HepG2 (cell line): ENCODE data around the gene PRDM8.

ENCODE experiments used
- FOXK2 ChIP-seq: fragments of 450-650 bp; IDR thresholded peaks from 2 replicates; pipeline ENCODE4 v1.6.1; 2016
- HNRNPL ChIP-seq: fragments of 200-400 bp; formaldehyde crosslinking; IDR thresholded peaks from 2 replicates; pipeline ENCODE4 v1.6.1; 2017; ENCODE audit warnings: mild to moderate bottlenecking, low read depth, low read length
- KDM1A ChIP-seq: IDR thresholded peaks from 2 replicates; pipeline ENCODE4 v1.6.1; 2016; ENCODE audit warnings: missing compliant biosample characterization
- MYC ChIP-seq: sonication (generic); formaldehyde crosslinking; IDR thresholded peaks from 2 replicates; pipeline ENCODE4 v1.9.0; 2021; ENCODE audit warnings: missing genetic modification reagents, borderline replicate concordance
- PHF20 ChIP-seq: sonication (generic); formaldehyde crosslinking; IDR thresholded peaks from 2 replicates; pipeline ENCODE4 v1.5.0; 2020; ENCODE audit warnings: mild to moderate bottlenecking, missing genetic modification reagents
- THYN1 ChIP-seq: sonication (generic); formaldehyde crosslinking; IDR thresholded peaks from 2 replicates; pipeline ENCODE4 v1.8.1; 2023; ENCODE audit warnings: low read depth, mild to moderate bottlenecking, moderate library complexity, missing genetic modification reagents, borderline replicate concordance
- TF ChIP-seq, protein P1 (sequence below): sonication (generic); formaldehyde crosslinking; IDR thresholded peaks from 2 replicates; pipeline ENCODE4 v1.9.0; 2022; ENCODE audit warnings: missing genetic modification reagents, mild to moderate bottlenecking, borderline replicate concordance
- TF ChIP-seq, protein P2 (sequence below): sonication (generic); formaldehyde crosslinking; IDR thresholded peaks from 2 replicates; pipeline ENCODE4 v1.5.0; 2020; ENCODE audit warnings: mild to moderate bottlenecking, missing genetic modification reagents, moderate library complexity
- TF ChIP-seq, protein P3 (sequence below): sonication (generic); formaldehyde crosslinking; IDR thresholded peaks from 2 replicates; pipeline ENCODE4 v1.5.0; 2020; ENCODE audit warnings: mild to moderate bottlenecking, missing genetic modification reagents, borderline replicate concordance
- TF ChIP-seq, protein P4 (sequence below), 2 experiments: IDR thresholded peaks; 2 replicates each; pipeline ENCODE4 v1.6.1; 2011 to 2012; ENCODE audit warnings: low read length in 2 of 2, borderline replicate concordance in 1 of 2, low read depth in 1 of 2, mild to moderate bottlenecking in 1 of 2, moderate library complexity in 1 of 2
- TF ChIP-seq, protein P5 (sequence below): IDR thresholded peaks from 2 replicates; pipeline ENCODE4 v1.6.1; 2012; ENCODE audit warnings: inconsistent platforms
- TF ChIP-seq, protein P6 (sequence below): sonication (generic); formaldehyde crosslinking; IDR thresholded peaks from 2 replicates; pipeline ENCODE4 v1.4.0; 2020; ENCODE audit warnings: low read depth, mild to moderate bottlenecking, missing genetic modification reagents
- TF ChIP-seq, protein P7 (sequence below): sonication (generic); formaldehyde crosslinking; IDR thresholded peaks from 2 replicates; pipeline ENCODE4 v1.4.0; 2020; ENCODE audit warnings: missing genetic modification reagents, borderline replicate concordance
- TF ChIP-seq, protein P8 (sequence below): sonication (generic); formaldehyde crosslinking; IDR thresholded peaks from 2 replicates; pipeline ENCODE4 v1.5.0; 2020; ENCODE audit warnings: missing genetic modification reagents

DNA sequence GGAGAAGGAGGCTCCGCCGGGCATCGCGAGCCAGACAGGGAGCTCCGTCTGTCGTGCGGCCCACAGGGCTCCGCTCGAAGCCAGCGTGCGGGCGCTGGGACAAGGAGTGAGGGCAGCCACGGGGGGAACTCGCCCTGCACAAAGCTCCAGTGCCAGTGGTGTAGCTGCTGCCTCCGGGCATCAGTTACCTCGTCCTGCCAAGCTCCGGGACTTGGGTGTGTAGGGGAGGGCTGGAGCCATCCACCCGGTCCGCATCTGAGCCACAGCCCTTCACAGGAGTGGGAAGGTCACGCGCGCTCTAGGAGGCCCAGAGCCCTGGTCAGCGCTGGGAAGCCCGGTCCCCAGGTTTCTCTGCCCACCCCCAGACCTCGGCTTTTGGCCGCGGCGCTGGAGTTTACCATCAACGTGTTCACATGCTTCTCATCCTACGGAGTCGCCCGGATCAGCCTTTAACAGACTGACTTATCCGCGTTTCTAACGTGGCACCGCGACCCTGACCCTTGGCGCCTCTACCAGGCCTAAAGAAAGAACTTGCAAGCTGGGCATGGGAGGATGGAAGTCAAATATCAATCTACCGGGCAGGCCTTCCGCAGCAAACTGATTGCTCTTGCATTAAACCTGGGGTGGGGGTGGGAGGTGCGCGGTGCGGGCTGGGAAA is 8.4 kb upstream of the PRDM8 start:
- TF ChIP-seq, protein P1, sequence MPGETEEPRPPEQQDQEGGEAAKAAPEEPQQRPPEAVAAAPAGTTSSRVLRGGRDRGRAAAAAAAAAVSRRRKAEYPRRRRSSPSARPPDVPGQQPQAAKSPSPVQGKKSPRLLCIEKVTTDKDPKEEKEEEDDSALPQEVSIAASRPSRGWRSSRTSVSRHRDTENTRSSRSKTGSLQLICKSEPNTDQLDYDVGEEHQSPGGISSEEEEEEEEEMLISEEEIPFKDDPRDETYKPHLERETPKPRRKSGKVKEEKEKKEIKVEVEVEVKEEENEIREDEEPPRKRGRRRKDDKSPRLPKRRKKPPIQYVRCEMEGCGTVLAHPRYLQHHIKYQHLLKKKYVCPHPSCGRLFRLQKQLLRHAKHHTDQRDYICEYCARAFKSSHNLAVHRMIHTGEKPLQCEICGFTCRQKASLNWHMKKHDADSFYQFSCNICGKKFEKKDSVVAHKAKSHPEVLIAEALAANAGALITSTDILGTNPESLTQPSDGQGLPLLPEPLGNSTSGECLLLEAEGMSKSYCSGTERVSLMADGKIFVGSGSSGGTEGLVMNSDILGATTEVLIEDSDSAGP (CRISPR knock-in tag): no peak
- TF ChIP-seq, protein P2, sequence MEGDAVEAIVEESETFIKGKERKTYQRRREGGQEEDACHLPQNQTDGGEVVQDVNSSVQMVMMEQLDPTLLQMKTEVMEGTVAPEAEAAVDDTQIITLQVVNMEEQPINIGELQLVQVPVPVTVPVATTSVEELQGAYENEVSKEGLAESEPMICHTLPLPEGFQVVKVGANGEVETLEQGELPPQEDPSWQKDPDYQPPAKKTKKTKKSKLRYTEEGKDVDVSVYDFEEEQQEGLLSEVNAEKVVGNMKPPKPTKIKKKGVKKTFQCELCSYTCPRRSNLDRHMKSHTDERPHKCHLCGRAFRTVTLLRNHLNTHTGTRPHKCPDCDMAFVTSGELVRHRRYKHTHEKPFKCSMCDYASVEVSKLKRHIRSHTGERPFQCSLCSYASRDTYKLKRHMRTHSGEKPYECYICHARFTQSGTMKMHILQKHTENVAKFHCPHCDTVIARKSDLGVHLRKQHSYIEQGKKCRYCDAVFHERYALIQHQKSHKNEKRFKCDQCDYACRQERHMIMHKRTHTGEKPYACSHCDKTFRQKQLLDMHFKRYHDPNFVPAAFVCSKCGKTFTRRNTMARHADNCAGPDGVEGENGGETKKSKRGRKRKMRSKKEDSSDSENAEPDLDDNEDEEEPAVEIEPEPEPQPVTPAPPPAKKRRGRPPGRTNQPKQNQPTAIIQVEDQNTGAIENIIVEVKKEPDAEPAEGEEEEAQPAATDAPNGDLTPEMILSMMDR (CRISPR knock-in tag): no peak
- TF ChIP-seq THYN1 (CRISPR knock-in tag) (no peak), FOXK2 (no peak), PHF20 (CRISPR knock-in tag) (no peak), MYC (CRISPR knock-in tag) (no peak), KDM1A (CRISPR knock-in tag) (no peak), HNRNPL (no peak)
- TF ChIP-seq, protein P3, sequence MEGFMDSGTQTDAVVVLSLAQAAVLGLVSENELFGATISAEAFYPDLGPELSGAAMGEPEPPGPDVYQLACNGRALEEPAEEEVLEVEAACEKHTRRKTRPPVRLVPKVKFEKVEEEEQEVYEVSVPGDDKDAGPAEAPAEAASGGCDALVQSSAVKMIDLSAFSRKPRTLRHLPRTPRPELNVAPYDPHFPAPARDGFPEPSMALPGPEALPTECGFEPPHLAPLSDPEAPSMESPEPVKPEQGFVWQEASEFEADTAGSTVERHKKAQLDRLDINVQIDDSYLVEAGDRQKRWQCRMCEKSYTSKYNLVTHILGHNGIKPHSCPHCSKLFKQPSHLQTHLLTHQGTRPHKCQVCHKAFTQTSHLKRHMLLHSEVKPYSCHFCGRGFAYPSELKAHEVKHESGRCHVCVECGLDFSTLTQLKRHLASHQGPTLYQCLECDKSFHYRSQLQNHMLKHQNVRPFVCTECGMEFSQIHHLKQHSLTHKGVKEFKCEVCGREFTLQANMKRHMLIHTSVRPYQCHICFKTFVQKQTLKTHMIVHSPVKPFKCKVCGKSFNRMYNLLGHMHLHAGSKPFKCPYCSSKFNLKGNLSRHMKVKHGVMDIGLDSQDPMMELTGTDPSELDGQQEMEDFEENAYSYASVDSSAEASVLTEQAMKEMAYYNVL (CRISPR knock-in tag): no peak
- TF ChIP-seq, protein P4, sequence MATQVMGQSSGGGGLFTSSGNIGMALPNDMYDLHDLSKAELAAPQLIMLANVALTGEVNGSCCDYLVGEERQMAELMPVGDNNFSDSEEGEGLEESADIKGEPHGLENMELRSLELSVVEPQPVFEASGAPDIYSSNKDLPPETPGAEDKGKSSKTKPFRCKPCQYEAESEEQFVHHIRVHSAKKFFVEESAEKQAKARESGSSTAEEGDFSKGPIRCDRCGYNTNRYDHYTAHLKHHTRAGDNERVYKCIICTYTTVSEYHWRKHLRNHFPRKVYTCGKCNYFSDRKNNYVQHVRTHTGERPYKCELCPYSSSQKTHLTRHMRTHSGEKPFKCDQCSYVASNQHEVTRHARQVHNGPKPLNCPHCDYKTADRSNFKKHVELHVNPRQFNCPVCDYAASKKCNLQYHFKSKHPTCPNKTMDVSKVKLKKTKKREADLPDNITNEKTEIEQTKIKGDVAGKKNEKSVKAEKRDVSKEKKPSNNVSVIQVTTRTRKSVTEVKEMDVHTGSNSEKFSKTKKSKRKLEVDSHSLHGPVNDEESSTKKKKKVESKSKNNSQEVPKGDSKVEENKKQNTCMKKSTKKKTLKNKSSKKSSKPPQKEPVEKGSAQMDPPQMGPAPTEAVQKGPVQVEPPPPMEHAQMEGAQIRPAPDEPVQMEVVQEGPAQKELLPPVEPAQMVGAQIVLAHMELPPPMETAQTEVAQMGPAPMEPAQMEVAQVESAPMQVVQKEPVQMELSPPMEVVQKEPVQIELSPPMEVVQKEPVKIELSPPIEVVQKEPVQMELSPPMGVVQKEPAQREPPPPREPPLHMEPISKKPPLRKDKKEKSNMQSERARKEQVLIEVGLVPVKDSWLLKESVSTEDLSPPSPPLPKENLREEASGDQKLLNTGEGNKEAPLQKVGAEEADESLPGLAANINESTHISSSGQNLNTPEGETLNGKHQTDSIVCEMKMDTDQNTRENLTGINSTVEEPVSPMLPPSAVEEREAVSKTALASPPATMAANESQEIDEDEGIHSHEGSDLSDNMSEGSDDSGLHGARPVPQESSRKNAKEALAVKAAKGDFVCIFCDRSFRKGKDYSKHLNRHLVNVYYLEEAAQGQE (IDR thresholded peaks at IDR 0.05; ENCODE audit: borderline replicate concordance in 1 of 2, low read depth in 1 of 2, low read length in 2 of 2): no peak
- TF ChIP-seq, protein P5, sequence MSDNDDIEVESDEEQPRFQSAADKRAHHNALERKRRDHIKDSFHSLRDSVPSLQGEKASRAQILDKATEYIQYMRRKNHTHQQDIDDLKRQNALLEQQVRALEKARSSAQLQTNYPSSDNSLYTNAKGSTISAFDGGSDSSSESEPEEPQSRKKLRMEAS: no peak
- TF ChIP-seq, protein P6, sequence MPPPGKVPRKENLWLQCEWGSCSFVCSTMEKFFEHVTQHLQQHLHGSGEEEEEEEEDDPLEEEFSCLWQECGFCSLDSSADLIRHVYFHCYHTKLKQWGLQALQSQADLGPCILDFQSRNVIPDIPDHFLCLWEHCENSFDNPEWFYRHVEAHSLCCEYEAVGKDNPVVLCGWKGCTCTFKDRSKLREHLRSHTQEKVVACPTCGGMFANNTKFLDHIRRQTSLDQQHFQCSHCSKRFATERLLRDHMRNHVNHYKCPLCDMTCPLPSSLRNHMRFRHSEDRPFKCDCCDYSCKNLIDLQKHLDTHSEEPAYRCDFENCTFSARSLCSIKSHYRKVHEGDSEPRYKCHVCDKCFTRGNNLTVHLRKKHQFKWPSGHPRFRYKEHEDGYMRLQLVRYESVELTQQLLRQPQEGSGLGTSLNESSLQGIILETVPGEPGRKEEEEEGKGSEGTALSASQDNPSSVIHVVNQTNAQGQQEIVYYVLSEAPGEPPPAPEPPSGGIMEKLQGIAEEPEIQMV (CRISPR knock-in tag): no peak
- TF ChIP-seq, protein P7, sequence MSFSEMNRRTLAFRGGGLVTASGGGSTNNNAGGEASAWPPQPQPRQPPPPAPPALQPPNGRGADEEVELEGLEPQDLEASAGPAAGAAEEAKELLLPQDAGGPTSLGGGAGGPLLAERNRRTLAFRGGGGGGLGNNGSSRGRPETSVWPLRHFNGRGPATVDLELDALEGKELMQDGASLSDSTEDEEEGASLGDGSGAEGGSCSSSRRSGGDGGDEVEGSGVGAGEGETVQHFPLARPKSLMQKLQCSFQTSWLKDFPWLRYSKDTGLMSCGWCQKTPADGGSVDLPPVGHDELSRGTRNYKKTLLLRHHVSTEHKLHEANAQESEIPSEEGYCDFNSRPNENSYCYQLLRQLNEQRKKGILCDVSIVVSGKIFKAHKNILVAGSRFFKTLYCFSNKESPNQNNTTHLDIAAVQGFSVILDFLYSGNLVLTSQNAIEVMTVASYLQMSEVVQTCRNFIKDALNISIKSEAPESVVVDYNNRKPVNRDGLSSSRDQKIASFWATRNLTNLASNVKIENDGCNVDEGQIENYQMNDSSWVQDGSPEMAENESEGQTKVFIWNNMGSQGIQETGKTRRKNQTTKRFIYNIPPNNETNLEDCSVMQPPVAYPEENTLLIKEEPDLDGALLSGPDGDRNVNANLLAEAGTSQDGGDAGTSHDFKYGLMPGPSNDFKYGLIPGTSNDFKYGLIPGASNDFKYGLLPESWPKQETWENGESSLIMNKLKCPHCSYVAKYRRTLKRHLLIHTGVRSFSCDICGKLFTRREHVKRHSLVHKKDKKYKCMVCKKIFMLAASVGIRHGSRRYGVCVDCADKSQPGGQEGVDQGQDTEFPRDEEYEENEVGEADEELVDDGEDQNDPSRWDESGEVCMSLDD: no peak
- TF ChIP-seq, protein P8, sequence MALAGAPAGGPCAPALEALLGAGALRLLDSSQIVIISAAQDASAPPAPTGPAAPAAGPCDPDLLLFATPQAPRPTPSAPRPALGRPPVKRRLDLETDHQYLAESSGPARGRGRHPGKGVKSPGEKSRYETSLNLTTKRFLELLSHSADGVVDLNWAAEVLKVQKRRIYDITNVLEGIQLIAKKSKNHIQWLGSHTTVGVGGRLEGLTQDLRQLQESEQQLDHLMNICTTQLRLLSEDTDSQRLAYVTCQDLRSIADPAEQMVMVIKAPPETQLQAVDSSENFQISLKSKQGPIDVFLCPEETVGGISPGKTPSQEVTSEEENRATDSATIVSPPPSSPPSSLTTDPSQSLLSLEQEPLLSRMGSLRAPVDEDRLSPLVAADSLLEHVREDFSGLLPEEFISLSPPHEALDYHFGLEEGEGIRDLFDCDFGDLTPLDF: no peak
